ENCODE results near the gene PGM5.

- TF ChIP-seq REST (IDR thresholded peaks at IDR 0.05; ENCODE audit: insufficient read depth in 1 of 2, low read depth in 2 of 2, low read length in 2 of 2) (no peak), POLR2AphosphoS5 (IDR thresholded peaks at IDR 0.05; ENCODE audit: low read depth, low read length) (no peak), SIN3A (IDR thresholded peaks at IDR 0.05; ENCODE audit: borderline replicate concordance, insufficient read depth, low read length) (no peak)
Observed at GRCh38 chr9:68492806-68493205, 136.4 kb downstream of the PGM5 start.

Data from PFSK-1 (cell line).